GM19238 (cell line): Measurements from ENCODE around the gene CCDC32.

Experiments
- DNase-seq: peaks from one replicate; pipeline ENCODE4 v3.0.0; 2011; ENCODE audit warnings: low spot score; ENCODE audit not compliant: insufficient read length

Gene CCDC32

DNA sequence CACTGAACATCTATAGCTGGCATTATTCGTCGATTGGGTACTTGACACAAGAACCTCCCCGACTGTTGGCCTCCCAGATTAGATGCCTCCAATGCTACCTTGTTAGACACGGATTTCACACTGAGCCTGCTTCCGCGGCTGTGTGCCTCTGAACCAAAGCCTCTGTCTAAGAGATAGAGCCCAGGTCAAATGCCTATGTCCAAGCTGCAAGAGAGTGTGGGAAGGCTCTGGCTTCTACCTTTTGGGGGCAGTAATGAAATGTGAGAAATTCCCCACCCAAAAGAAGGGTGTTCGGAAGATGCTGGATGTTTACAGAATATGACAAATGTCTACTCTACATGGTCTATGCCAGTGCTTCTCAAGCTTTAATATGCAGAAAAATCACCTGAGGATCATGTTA, 2.3 kb upstream of the CCDC32 start:
- no peak for DNase-seq

DNA sequence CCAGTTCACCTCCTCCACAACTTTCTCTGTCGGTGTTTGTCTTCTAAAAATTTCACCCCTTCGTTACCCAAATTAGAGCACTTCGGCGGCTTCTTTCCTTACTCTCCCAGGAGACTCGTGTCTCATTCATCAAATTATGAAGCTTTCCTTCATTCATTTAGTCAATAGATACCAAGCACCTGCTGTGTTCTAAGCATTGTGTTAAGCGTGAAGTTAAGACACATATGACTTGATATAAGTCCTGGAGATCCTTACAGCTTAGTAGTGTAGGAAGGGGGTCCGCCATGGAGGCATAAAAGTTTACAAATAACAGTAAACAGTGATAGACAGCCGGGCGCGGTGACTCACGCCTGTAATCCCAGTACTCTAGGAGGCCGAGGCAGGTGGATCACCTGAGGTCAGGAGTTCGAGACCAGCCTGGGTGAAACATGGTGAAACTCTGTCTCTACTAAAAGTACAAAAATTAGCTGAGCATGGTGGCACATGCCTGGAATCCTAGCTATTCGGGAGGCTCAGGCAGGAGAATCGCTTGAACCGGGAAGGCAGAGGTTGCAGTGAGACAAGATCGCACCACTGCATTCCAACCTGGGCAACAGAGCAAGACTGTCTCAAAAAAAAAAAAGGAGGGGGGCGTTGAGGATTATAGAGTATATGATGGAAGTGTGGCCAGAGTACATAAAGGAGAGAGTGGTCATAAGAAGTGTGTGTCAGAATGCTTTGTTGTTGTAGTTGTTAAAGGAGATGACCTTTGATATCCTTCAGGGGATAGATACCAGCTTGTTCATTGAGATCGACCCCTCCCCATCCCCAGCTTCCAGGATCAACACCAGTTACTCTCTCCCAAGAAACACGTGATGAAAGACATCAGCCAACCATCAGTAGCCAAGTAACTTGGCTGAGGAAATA, 744 bp upstream of the CCDC32 start:
- no peak for DNase-seq

DNA sequence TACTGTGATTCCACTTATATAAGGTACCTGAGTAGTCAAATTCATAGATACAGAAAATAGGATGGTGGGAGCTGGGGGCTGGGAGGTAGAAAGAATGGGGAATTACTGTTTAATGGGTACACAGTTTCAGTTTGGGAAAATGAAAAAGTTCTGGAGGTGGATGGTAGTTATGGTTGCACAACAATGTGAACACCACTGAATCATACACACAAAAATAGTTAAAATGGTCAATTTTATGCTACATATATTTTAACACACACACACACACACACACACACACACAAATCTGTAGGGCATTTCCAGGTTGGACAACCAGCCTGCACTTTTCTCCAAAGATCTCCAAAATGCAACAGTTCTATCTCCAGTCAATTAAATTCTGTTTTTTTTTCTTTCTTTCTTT, 1.4 kb downstream of the CCDC32 start:
- no peak for DNase-seq

DNA sequence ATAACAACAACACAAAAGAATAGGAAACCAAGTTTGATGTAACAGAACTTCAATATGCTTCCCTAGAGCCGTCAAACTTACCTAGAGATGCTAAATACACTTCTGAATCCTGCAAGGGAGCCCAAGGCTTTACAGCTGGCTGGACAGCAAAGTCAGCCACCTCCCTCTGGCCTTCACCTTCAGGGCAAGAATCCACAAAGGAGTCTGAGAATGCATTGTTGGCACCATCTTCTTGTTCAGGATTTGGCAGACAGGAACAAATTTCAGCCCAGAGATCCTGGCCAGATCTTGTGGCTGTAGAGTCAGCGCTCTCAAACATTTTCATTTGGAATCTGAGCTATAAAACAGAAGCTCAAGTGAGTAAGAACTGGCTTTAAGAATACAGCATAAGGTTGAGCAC, 2.2 kb downstream of the CCDC32 start:
- no peak for DNase-seq

DNA sequence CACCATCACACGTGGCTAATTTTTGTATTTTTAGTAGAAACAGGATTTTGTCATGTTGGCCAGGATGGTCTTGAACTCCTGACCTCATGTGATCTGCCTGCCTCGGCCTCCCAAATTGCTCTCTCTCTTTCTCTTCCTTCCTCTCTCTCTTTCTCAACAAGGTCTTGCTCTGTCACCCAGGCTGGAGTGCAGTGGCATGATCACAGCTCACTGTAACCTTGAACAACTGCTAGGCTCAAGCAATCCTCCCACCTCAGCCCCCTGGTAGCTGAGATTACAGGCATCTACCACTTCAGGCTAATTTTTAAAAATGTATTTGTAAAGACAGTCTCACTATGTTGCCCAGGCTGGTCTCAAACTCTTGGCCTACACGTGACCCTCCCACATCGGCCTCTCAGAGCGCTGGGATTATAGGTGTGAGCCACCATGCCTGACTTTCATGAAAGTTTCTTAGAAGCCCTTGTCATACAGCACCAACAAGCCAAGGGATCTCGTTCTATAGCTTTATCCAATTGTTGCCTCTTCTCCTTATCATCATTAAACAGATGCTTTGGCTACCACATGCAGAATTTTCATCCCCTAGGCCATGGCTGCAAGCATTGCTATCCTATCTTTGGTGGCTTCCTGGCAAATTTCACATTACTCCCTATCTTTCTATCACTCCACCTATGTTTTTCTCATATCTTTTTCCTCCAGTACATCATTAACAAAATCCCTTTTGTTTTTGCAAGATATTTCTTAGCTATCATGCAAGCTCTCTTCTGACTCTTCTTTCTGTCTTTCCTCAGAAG, 5.7 kb downstream of the CCDC32 start:
- DNase-seq = no peak

DNA sequence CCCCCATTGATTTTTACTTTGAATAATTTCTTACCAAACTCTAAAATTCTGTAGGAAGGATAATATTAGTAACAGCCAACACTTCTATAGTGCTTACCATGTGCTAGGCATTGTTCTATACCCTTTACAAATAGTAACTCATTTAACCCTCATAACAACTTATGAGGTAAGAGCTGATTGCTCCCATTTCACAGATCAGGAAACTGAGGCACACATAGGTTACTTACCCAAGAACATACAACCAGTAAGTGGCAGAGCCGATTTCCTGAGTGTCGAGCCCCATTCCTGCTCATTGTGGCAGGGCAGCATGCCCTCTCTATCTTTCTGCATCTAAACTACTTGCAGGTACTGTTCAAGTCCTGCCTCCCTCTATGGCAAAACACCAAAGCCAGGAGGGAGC, 9.0 kb downstream of the CCDC32 start:
- no peak for DNase-seq

DNA sequence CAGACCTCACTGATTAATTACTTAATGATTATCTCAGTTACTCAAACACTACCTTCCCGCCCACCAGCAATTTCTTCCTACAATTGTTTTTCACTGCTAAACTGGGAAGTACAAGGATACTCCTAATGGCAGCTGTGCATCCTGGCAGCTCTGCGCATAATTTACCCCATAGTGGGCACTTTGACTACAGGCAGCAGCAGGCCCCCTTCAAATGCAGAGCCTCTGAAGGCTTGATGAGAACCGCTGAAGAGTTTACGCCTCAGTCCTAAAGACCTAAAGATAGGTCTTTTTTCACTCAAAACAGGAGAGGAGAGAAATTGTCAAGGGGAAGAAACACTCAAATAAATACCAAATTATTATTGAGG, 10.7 kb downstream of the CCDC32 start:
- DNase-seq = no peak

DNA sequence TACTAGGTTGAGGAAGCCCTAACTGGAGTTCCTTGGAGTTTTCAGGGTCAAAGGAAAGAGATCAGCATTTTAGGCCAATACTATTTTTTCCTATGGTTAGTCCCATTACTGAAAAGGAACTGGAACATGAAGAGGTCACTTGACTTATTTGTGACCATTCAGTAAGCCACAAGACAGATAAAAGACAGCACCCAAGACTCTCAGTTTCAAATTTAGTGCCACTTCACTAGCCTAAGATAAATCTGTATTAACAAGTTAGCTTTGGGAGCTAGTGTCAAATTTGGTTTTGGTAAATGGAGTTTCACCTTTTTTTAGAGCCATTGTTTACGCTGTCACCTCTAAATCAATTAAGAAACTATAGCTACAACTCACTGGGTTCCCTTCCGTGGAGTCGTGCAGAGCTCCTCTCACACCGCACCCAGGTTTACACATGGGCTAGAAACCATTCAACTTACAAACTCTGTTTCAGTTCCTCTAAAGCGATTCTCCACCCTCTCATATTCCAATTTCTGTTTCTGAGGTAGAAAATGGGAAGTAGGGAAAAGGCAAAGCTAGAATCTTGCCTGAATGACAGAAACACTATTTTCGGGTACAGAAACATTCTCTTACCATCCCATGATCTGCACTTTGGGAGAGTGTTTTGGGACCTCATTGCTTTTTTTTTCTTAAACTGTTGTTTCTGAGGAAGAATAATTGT, 14.4 kb downstream of the CCDC32 start:
- peak; percentile 51 for DNase-seq

DNA sequence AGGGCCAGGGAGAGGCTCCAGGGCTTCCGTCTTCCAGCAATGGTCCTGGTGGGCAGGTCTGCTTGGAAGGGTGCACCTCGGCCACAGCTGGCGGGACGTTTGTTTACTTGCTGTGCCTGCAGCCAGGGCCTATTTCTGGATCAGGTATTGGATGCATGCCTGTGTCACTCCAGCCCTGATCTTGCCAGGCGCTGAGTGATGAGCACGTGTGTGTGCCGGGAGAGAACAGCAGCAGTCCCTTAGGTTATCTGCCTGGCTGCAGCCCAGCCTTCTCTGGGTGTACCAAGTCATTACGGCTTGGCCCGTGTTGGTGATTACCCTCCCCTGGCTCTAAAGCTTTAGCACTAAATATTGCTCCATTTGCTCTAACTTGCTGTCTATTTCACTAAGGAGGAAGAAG, 14.9 kb downstream of the CCDC32 start:
- DNase-seq = no peak

DNA sequence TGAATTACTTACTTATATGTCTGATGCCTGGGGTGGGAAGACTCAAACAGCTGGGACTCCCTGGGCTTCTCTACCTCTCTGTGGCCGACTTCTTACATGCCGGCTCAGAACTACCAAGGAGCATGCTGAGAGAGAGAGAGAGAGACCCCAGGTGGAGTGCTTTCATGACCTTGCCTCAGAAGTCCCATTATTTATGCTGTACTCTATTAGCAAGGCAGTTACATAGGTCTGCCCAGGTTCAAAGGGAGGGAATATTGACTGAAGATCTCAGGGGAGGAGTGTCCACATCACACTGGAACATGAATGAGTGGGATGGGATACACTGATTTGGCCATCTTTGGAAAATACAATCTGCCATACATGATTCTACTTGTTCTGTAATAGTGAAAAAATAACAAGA, 16.2 kb downstream of the CCDC32 start:
- no peak for DNase-seq

DNA sequence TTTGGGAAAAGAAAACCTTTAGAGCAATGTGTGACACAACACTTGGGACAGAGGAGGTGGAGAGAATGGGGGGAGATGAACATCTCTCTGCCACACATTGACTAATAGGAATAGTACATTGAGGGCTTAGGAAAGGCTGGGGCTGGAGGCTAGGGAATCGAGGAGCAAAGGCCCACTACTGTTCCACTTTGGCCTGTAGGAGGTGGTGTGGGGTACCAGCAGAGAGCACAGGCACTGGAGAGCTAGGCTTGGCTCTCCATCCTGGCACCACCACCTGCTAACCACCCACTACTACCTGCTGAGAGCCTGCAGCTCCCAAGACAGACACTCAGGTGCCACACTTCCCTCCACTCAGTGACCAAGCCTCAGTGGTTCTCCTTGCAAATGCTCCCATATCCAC, 19.4 kb downstream of the CCDC32 start:
- DNase-seq = no peak

DNA sequence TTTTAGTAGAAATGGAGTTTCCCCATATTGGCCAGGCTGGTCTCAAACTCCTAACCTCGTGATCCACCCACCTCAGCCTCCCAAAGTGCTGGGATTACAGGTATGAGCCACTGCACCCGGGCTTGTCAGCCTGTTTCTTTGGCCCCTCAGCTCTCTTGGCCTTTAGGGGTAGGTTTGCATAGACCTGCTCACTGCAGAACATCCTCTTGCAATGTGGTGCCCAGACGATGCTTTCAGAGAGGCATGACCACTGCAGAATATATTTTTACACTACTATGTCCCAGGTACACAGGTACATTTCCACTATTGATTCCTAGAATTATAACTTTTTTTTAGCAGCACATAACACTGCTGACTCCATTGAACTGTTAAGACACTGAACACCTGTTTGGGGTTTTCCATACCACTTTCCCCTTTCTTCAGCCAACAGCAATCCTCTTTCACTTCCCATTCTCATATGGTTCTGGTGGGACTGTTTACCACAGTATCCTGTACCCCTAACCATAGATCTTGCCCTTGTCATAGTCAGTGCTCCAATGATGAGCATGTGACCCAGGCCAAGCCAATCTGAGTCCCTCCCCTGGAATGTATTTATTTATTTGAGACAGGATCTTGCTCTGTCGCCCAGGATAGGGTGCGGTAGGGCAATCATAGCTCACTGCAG, 21.1 kb downstream of the CCDC32 start:
- peak; percentile 44 for DNase-seq

DNA sequence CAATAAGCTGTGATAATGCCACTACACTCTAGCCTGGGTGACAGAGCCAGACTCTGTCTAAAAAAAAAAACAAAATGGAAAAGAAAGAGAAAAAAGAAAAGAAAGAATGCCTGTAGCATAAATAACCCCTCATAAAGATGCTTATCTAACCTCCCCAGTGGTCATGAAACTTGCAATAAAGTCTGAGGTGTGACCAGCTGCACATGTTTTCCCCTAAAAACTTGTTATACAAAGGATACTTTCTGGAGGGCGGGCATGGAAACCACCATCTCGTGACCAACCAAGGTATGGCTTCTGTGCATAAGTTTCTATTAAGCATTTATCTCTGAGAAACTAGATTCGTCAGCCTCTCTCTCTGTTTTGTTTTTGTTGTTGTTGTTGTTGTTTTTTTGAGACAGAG, 21.8 kb downstream of the CCDC32 start:
- no peak for DNase-seq

DNA sequence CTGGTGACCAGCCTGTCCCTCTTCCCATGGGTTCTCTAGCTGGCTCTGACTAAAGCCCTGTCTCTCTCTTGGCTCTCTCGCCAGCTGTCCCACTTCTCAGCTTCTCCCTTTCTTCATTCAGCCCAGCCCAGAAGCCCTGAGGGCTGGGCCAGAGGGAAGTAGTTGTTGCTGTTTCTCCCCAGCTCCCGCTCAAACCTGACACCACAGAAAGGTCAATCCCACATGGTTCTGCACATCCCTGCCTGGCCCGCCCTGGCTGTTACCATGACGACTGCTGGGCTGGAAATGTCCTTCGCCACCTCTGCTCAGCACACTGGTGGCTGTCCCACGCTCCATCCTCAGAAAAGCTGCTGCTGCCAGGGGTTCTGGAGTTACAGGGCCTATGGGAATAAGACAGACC, 25.9 kb downstream of the CCDC32 start:
- DNase-seq = no peak

DNA sequence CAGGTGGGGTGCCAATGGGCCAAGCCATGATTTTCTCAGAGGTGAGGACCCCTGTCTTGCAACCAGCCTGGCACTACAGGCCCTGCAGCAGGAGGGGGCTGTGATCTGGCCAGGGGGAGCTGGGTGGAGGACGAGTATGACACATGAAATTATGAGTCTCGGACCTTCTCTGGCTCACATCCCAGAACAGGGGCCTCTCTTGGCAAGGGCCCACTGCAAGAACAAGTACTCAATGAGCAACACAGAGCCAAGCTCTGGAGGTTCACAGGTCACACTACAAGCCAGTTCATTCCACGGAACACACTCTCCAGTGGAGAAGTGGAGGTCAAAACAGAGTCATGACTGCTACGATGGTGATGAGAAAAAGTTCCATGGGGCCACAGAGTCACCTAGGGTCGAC, 28.3 kb downstream of the CCDC32 start:
- DNase-seq = no peak

DNA sequence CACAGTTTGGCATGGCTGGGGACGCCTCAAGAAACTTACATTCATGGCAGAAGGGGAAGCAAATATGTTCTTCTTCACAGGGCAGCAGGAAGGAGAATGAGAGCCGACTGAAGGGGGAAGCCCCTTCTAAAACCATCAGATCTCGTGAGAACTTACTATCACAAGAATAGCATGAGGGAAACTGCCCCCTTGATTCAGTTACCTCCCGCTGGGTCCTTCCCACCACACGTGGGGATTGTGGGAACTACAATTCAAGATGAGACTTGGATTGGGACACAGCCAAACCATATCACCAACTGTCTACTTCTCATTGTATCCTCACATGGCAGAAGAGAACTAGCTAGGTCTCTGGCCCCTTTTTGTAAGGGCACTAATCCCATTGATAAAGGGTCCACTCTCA, 30.5 kb downstream of the CCDC32 start:
- no peak for DNase-seq

DNA sequence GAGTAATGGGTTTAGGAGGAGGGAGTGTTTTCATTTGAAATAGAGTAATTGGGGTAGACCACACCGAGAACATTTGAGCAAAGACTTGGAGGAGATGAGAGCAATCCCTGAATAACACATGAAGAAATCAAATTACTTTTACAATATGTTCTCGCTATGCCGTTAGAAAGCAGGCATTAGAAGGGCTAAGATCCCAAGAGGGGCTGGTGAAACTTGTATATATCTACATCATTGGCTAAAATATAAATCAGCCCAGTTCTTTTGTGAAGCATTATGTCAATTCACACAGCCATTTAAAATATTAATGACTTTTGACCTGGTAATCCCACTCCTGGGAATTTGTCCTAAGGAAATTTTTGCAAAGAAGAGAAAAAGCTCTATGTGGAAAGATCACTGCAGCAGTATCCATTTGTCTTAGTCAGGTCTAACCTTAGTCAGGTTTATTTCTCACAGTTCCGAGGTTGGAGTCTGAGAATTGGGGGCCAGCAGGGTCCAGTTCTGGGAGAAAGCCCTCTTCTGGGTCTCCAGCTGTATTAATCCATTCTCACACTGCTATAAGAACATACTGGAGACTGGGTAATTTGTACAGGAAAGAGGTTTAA, 31.0 kb downstream of the CCDC32 start:
- DNase-seq = no peak

DNA sequence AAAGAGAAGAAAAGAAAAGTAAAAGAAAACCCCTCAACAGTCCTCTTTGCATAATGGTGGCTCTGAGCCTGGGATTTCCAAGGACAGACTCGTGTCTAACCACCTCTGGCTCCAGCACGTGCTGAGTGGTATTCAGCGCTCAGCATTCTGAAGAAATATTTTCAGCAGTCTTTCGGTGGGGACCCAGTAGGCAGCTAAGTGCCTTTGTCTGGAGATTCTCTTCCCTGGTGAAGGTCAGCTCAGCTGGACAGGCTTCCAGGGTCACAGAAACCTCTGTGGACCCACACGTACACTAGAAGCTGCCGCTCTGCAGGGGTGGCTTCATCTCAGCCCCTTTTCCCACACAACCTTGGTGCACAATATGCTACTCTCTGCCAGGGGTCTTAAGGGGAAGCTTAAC, 36.0 kb downstream of the CCDC32 start:
- DNase-seq = no peak

DNA sequence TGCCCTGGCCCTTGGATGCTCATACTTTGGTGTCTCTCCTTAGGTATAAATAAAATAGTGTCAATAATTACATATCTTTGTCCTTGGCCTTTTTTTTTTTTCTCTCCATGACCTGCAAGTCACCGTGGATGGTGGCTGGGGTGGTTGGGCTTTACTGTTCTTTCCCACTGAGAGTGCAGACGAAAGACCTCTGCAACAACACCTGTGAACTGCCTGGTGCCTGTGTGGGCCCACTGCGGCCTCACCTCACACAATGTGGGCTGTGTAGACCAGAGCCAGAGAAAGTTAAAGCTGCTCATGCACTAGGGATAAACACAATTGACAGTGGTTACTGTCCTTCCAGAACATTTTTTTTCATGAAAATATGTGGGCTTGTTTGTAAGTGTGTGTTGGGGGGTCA, 39.0 kb downstream of the CCDC32 start:
- DNase-seq = no peak

DNA sequence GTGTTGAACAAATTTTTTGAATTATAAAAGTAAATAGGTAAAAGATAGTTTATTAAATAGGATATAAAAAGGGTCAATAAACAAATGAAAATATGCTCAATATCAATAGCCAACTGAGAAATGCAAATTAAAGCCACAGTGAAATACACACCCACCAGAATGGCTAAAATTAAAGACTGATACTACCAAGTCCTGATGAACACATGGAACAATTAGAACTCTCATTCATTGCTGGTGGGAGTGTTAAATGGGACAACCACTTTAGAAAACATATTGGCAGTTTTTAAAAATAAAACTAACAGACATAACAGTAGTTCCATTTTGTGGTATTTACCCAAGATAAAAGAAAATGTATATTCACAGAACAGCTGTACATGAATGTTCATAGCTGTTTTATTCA, 41.2 kb downstream of the CCDC32 start:
- no peak for DNase-seq

DNA sequence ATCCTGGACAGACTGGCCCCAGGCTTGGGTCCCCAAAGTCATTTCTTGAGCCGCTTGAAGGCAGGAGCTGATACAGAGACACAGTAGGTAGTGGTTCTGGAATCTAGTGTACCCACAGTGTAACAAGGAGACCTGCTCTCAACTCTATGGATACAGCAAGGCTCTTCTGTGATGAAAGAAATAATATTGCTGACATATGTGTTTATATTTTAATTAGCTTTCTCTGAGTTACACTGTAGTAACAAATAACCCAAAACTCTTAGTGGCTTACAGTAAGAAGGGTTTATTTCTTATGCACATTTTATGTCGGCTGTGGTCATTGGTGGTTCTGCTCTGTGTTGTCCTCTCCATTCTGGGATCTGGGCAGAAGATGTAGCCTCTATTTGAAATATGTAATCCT, 48.5 kb downstream of the CCDC32 start:
- DNase-seq = no peak
